Upper lobe of right lung (tissue), 1 donor: ENCODE results near the gene ADGRE2. TPM values are rescaled to one million over a fixed set of nuclear protein-coding genes. Genes with fewer than 3 reads are reported as not detected.
"Not testable (repeated sequence)": the region's sequence is repeated elsewhere in the genome, so short reads cannot be mapped to it uniquely, and the experiment has no call there.

ENCODE experiments used
- ATAC-seq: fragments of 200-7000 bp; cut with Tn5 transposase; one replicate; pipeline ENCODE4 v1.9.1; 2020; ENCODE audit warnings: mild to moderate bottlenecking, moderate library complexity
- DNase-seq: peaks from one replicate; pipeline ENCODE4 v3.0.0-alpha.2; 2020
- H3K27ac ChIP-seq: fragments of 200-600 bp; one replicate; pipeline ENCODE4 v1.8.0; 2022
- H3K27me3 ChIP-seq: fragments of 200-600 bp; one replicate; pipeline ENCODE4 v1.8.0; 2022; ENCODE audit warnings: mild to moderate bottlenecking
- H3K36me3 ChIP-seq: fragments of 200-600 bp; one replicate; pipeline ENCODE4 v1.8.0; 2022
- H3K4me1 ChIP-seq: fragments of 200-600 bp; one replicate; pipeline ENCODE4 v1.8.0; 2022
- H3K4me3 ChIP-seq: fragments of 200-600 bp; one replicate; pipeline ENCODE4 v1.8.0; 2022; ENCODE audit warnings: mild to moderate bottlenecking
- H3K9me3 ChIP-seq: fragments of 200-600 bp; one replicate; pipeline ENCODE4 v1.8.0; 2022
- CTCF ChIP-seq: fragments of 200-600 bp; IDR thresholded peaks from one replicate; pipeline ENCODE4 v1.8.0; 2022; ENCODE audit warnings: antibody characterized with exemption
- intact Hi-C: fragments of 100-400 bp; cut with DNase I; formaldehyde crosslinking; loops from one replicate; pipeline ENCODE4 v1.11.0; 2022
- total RNA-seq: library from RNA; stranded (reverse); fragmentation: NEBNext Ultra II Directional; extraction: Animal tissue kit (Norgen Biotek cat#: 25700); gene quantifications from one replicate; pipeline ENCODE4 v1.2.1, GENCODE V29; 2021
- donor health status: DM: no; HTN: yes; CAD: no; lungs with severe emphysema.

Gene ADGRE2
- total RNA-seq, 1 donor from 2014 or later = 17.0 TPM

GRCh38 chr19:14779151-14779550, 791 bp upstream of the ADGRE2 start:
- H3K27ac ChIP-seq = no peak overlapping the region
- no peak overlapping the region for H3K4me3 ChIP-seq
- intact Hi-C loops = no loop called here
- peaks cover 13% of the 10 kb centered on the region for H3K27me3 ChIP-seq
- no peaks in the 10 kb centered on the region for H3K9me3 ChIP-seq
- DNase-seq (no peak), ATAC-seq (no peak)
- H3K4me1 ChIP-seq = no peaks in the 10 kb centered on the region
- H3K36me3 ChIP-seq = no peaks in the 10 kb centered on the region
- no peak for TF ChIP-seq CTCF

GRCh38 chr19:14777645-14778044, 715 bp downstream of the ADGRE2 start:
- ATAC-seq, H3K9me3 ChIP-seq, intact Hi-C loops, H3K27ac ChIP-seq, H3K4me3 ChIP-seq, DNase-seq, H3K4me1 ChIP-seq, H3K36me3 ChIP-seq: not testable (repeated sequence)
- H3K27me3 ChIP-seq = peaks cover 13% of the 10 kb centered on the region

GRCh38 chr19:14775869-14776586, 2.3 kb downstream of the ADGRE2 start:
- Histone ChIP-seq H3K27ac (no peak overlapping the region), H3K36me3 (no peaks in the 10 kb centered on the region), H3K9me3 (no peaks in the 10 kb centered on the region), H3K4me3 (peak overlapping the region; percentile 40), H3K4me1 (no peaks in the 10 kb centered on the region), H3K27me3 (peaks cover 13% of the 10 kb centered on the region)
- intact Hi-C loops = no loop called here
- peak; percentile 74 for DNase-seq
- no peak for TF ChIP-seq CTCF
- ATAC-seq = peak; percentile 58

- H3K36me3 ChIP-seq, DNase-seq, H3K9me3 ChIP-seq, H3K27ac ChIP-seq, H3K4me1 ChIP-seq, intact Hi-C loops, ATAC-seq: not testable (repeated sequence)
- H3K4me3 ChIP-seq = peak overlapping the region; percentile 40
- H3K27me3 ChIP-seq = peaks cover 13% of the 10 kb centered on the region
These were observed 3.0 kb downstream of the ADGRE2 start for GRCh38 chr19:14775326-14775725.

- Histone ChIP-seq H3K27ac (no peak overlapping the region), H3K9me3 (no peaks in the 10 kb centered on the region), H3K4me3 (no peak overlapping the region), H3K4me1 (no peaks in the 10 kb centered on the region), H3K27me3 (peaks cover 13% of the 10 kb centered on the region), H3K36me3 (no peaks in the 10 kb centered on the region)
- DNase-seq = no peak
- ATAC-seq = no peak
- TF ChIP-seq CTCF = no peak
- intact Hi-C loops = no loop called here
These were observed 4.0 kb downstream of the ADGRE2 start for GRCh38 chr19:14774373-14774772.

GRCh38 chr19:14773722-14774121, 4.6 kb downstream of the ADGRE2 start:
- DNase-seq, intact Hi-C loops, H3K27ac ChIP-seq, H3K36me3 ChIP-seq, H3K4me1 ChIP-seq, H3K9me3 ChIP-seq, ATAC-seq, H3K4me3 ChIP-seq: not testable (repeated sequence)
- peaks cover 13% of the 10 kb centered on the region for H3K27me3 ChIP-seq

GRCh38 chr19:14772995-14773394, 5.4 kb downstream of the ADGRE2 start:
- DNase-seq (no peak), ATAC-seq (no peak)

More at GRCh38 chr19:14772995-14773394, 5.4 kb downstream of the ADGRE2 start:
- Histone ChIP-seq H3K27me3 (peaks cover 13% of the 10 kb centered on the region), H3K4me1 (no peaks in the 10 kb centered on the region), H3K4me3 (no peak overlapping the region), H3K36me3 (no peaks in the 10 kb centered on the region), H3K27ac (no peak overlapping the region), H3K9me3 (no peaks in the 10 kb centered on the region)
- intact Hi-C loops = no loop called here
- no peak for TF ChIP-seq CTCF
